SIG-M5 treated with dmso at 0.1 percent for 504 hours (cell line): ENCODE results near the gene RAP1GAP2.

ENCODE experiments used
- DNase-seq: peaks from one replicate; lab custom pipeline; 2025; ENCODE audit not compliant: unreplicated experiment; lab: John Stamatoyannopoulos, UW

The RAP1GAP2 gene

DNA sequence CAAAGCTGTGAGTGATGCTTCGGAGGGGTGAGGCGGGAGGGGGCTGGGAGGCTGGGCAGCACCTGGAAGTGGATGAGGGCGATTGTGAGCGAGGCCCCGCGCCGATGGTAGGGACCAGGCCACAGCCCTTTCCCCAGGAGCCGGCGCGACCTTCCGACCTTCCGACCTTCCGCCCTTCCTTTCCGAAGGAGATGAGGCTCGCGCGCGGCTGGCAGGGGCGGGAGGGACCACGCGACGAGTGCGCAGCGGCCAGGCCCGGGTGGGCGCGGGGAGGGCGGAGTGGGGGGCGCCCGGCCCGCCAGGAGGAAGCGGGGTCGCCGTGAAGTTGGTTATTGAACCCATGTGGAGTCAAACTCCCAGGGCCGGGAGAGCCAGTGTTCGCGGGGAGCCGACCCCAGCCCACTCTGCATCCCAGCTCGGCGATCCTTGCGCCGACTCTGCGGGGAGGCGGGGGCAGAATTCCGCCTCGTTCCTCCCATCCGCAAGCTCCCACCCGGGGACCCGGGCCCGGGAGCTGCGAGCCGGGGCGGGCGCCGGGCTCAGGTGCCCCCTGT lies 56.6 kb downstream of the RAP1GAP2 start:
- no peak for DNase-seq

DNA sequence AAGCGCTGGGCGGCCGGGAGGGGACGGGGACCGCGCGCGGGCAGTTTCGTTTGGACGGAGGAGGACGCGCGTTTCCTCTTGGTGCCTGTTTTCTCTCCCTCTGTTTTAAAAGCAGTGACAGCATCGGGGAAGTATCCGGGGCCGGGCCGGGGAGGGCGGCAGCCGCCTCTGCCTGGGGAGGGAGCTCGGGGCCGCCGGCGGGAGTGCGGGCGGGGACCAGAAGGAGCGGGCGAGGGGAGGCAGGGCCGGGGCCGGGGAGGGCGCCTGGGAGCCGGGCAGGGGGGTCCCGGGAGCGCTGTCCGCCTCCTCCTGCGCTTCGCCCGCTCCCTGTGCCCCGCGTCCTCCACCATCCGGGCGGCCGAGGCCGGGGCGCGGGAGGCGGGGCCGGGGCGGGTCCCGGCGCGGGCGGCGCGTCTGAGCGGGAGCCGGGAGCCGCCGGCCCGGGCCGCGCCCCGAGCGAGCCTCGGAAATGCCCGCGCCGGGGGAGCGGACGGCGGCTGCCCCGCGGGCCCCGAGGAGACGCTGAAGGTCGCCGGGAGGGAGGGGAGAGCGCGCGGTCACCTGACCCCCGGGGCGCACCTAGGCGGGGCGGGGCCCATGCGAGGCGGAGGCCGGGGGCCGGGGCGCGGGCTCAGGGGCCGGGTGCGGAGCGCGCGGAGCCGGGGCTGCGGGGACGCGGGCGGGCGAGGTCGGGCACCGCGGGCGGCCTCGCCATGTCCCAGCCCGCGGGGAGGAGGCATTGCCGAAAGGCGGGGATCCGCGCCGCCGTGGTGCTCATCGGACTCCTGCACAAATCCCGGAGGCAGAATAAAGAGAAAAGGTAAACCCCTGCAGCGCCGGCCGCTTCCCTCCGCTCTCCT lies 57.3 kb downstream of the RAP1GAP2 start:
- DNase-seq: no peak

DNA sequence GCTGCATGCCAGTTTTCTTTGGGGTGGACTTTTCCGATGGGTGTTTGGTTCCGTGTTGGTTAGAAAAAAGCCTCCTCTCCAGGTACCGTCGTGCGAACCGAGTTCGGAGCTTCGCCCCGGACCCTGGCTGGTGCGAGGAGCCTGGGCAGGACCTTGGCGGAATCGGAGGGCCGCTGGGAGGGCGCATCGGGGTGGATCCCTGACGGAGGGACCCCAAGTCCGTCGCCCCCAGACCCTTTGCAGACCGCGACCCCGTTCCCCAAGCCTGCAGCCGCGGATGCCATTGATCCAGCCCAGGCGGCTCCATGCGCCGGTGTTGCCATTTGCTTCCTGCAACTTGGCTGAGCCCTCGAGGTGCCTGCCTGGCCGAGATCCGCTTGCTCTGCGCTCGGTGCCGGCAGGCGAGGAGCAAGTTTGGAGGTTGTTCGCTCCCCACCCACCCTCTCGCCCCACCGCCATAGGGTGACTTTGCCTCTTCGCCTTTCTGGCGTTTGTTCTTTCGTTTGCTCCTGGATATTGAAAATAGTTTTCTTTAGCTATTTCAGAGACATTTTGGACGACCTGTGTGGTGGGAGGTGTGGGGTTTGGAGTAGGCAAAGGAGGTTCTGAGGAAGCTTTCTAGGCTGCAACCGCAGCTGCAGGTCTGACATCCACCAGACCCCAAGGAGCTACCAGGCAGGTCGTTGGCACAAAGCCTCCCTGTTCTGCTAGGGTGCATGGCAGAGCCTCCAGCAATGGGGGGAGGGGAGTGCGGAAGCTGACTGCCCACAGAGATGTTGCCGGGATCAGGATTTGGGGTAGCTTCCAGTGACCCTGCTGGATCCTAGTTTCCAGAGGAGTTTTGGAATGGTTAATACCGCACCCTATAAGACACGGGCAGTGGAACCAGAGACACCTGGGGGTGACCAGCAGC lies 58.2 kb downstream of the RAP1GAP2 start:
- DNase-seq: no peak

DNA sequence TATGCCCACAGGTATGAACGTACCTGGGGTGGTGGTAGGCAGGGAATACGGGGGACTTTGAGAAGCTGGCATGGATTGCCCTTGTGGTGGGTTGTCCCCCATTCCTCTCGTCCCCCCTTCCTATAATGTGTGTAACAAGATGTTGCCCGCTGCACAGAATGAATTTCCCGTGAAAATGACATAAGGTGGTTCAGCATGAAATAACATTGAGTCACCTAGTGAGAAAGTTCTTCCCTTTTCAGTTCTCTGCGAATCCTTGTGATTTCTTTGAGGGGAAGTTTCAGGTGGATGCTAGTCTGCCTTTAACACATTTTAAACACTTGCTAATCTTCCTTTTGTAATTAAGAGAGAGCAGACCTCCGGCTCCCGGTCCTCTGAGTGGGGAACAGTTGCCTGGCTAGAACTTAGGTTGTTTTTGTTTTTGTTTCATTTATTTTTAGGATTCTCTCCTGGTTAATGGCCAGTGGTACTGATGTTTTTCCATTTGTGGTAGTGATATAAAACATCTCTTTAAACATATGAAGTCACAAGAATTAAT lies 58.9 kb downstream of the RAP1GAP2 start:
- DNase-seq: no peak

DNA sequence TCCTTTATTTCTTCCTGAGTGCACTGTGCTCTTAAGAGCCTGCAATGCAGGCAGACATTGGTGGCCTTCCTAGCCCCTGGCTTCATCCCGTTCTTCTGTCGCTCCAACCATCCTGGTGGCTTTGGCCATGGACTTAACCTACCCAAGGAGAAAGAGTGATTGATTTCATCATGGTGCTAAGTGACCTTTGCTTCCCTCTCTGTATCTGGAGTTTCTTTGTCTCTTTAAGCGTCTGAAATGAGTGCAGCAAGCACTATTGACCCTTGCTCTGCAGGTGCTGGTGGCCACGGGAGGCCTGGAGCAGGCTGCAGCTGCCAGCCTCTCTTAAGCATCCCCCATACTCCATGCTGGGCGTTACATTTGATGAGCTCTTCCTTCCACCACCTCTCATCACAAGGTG lies 60.5 kb downstream of the RAP1GAP2 start:
- no peak for DNase-seq

DNA sequence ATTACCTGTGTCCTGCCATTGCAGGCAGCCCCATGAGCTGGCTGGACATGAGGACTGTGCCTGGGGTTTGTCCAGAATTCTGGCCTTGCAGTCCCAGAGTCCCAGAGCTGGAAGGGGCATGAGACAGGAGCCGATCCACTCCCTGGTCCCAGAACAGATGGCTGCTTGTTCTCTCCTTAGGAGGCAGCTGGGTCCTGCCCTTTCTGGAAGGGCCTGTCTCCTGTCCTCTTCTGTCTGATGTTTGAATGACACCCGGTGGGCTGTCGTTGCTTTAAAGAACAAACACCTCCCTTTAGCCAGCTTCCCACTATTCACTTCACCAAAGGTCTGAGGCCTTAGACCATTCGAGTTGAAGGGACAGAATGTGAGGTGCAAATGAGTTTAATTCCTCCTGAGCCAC lies 63.8 kb downstream of the RAP1GAP2 start:
- no peak for DNase-seq

DNA sequence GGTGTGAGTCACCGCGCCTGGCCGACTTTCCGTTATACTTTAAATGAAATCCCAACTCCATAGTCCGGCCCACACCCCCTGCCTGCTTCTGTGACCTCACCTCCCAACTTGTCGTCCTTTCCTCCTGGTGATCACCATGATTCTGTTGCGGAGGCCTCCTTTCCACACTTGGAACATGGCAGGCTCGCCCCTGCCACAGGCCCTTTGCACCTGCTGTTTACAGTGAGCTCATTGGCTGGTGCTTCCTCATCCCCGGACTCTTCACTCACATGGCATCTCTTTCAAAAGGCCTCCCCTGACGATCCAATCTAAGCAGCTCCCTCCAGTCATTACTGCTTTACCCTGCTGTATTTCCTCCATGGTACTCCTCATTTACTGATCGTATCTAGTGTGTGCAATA lies 64.6 kb downstream of the RAP1GAP2 start:
- no peak for DNase-seq

DNA sequence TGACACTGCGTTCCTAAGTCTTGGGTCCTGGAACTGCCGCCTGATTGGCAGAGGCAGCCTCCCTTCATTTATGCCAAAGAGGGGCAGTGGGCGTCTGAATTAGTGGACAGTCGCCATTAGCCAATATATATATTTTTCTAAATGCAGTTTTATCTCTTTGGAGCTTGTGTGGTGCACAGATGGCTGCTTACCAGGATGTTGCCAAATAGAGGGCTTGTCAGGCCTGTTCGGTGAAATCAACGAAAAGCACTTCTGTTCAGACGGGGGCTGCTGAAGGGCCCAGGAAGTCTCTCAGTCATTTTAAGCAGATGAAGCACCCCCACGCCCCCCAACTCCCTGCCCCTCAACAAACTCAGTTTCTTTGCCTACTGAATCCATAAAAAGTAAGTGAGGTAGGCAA lies 66.0 kb downstream of the RAP1GAP2 start:
- no peak for DNase-seq

DNA sequence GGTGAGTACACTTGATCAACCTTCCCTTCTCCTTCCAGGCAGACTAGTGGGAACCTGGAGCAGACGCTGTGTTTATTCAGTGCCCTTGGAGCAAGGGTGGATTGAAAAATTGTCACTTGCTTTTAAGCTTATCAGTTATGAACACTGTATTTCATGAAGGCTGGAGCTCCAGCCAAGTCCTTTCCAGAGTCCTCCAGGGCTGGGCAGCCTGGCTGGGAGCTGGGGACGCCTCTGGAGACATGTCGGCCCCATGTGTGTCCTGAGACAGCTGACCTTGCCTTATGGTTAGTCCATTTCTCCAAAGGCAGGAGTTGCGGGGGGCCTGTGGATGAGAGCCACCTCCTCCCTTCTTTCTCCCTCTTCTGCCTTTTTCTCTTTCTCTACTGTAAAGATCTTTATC lies 67.0 kb downstream of the RAP1GAP2 start:
- DNase-seq: no peak

DNA sequence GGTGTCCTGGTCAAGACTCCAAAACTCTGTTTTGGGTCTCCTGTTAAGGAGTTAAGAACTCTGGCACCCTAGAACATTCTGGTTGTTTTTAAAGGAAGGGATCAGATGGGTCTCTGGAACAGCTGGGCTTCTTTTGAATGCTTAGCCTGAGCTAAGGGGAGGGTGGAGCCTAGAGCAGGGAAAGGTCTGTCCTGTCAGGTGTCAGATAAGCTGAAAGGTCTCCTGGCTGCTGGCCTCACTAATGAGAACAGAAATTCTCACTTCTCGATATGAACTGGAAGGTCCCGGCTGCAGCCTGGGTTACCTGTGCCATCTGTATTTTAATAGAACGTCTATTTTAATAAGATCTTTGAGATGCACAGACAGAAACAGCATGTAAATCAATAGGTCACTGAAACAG lies 69.0 kb downstream of the RAP1GAP2 start:
- DNase-seq: no peak

DNA sequence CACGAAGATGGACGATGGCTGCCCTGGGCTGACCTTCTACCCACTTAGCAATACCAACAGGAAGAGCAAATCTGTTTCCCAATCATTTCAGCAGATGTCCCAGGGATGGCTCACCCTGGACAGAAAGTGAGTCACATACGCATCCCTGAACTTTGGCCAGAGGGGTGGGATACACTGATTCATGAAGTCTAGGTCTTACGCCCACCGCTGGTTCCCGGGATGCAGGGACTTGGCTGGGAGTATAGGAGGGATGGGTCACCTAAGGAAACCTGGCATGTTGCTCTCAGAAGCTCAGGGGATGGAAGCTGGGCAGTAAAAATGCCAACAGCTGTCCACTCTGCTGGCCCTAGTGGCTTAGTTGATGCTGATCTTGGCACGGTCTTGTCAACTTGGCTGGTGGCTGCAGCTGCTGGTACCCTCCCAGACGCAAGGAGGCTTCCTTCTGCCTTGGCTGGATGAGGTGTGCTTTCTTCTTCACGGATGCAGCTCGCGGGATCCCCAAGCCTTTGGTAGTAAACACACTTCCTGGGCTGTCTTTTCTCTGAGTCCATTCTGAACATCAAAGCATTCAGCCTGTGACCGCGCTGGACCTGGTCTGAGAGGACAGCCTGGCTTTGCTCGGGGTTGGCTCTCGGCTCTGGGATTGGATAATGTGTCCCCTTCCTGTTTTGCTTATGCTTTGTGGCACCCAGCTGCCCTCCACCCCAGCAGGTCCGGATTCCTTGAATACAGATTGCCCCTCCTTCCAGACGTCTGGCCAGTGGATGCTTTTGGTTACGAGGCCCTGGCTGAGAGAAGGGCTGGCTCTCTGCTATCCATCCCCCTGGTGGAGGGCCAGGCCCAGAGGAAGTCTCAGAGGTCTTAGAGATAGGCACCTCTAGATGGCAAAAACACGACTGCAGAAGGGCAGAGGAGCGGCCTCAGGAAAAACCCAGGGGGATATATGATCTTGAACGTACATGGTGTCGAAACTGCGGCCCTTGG lies 71.5 kb downstream of the RAP1GAP2 start:
- DNase-seq: no peak

DNA sequence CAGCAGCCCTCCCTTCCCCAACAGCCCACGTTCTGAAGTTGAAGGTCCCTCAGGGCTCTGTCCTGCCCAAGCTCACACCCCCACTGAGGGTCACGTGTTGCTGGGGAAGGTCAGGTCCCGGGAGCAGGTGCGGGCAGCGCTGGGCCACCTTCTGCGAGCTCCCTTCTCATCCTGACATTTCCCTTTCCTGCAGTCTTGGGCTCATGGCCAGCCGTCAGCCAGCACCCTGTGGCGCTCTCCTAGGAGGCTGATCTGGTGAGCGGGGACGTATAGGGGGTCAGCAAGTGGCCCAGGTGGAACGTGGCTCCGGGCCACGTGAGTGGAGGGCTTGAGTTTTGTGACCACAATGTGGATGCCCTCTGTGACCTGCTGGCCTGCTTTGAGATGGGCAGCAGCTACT lies 73.4 kb downstream of the RAP1GAP2 start:
- no peak for DNase-seq

DNA sequence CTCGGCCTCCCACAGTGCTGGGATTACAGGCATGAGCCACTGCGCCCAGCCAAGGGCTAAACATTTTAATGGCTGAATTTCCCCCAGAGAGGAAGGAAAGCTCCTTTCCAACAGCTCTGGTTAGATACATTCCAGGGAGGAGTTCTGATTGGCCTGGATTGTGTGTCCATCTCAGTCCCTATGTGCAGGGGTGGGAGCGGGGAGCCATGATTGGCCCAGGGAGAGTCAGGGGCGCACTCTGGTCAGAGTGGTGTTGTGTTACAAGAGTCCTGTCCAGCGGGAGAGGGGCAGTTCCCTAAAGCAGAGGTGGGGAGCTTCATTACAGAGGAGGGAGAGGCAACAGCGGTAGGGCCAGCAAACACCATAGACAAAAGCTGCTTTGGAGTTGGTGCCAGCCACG lies 75.0 kb downstream of the RAP1GAP2 start:
- DNase-seq: no peak

DNA sequence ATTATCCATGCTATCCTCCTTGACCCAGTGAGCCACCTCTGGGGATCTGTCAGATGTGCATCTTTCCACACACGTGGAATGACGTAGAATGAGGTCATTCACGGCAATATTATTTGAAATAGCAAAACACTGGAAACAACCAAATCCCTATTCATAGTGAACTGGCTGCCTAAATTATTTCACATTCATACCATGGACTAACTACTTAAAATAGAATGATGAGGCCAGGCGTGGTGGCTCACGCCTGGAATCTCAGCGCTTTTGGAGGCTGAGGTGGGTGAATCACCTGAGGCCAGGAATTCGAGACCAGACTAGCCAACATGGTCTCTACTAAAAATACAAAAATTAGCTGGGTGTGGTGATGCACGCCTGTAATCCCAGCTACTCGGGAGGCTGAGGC lies 75.5 kb downstream of the RAP1GAP2 start:
- DNase-seq: no peak

DNA sequence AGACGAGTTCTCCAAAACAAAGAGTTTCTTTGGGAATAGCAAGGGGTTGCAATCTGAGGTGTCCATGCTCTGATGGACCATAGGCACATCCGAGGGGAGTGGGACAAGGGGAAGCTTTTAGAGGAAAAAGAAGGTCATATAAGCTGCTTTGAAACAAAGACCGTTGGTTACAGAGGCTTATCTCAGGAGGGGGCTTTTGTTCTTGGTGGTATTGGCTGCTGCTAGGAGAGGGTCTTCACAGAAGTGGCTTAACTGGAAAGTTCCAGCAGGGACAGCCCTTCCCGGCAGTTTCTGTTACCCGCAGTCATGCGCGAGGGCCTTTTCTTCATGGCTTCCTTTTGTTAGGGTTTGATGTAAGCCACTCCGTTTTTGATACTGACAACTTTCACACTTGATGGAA lies 76.0 kb downstream of the RAP1GAP2 start:
- no peak for DNase-seq

DNA sequence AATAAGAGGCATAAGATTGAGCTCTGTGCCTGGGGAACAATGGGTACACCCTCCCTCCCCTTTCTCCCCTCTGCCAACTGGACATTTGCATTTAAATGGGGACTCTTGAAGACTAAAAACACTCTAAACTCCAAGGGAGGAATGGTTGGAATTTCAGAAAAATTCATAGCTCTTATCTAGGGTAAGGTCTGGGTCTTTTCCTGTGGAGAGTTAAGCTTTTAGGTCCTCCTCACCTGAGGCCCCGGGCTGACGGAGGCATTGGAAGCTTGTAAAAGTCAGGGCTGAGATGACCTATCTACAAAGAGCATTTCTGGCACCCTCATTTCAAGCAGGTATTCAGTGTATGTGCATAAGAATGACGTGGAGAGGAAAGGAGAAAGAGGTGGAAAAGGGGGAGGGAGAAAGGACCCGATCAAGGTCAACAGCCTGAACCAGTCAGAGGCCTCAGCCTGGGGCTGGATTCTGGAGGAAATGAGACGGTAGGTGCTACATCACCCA lies 78.0 kb downstream of the RAP1GAP2 start:
- DNase-seq: no peak

DNA sequence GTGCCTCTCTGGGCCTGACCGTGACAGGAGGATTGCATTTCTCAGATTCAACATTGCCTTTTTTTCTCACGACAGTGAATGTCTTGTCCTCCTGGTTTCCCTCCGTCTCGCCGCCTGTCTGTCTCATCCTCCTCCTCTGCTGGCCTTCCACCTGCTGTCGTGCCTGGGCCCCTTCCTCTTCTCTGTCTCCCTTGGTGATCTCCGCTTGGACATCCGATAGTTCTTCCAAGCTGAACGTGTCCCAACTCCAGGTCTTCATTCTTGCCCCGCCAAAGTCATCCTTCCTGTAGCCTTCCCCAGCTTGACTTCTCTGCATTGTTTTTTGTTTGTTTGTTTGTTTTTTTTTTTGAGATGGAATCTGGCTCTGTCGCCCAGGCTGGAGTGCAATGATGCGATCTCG lies 79.4 kb downstream of the RAP1GAP2 start:
- no peak for DNase-seq

DNA sequence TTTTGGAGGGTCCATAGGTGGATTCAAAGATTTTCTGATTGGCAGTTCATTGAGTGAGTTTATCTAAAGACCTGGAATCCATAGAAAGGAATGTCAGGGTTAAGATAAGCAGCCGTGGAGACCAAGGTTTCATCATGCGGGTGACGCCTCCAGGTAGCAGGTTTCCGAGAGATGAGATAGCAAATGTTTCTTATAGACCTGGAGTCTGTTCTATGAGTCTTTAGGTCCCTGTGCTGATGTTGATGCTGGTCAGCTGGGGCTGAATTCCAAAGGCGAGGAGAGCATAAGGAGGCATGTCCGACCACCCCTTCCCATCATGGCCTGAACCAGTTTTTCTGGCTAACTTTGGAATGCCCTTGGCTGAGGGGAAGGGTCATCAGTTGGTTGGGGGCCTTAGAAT lies 80.2 kb downstream of the RAP1GAP2 start:
- no peak for DNase-seq

DNA sequence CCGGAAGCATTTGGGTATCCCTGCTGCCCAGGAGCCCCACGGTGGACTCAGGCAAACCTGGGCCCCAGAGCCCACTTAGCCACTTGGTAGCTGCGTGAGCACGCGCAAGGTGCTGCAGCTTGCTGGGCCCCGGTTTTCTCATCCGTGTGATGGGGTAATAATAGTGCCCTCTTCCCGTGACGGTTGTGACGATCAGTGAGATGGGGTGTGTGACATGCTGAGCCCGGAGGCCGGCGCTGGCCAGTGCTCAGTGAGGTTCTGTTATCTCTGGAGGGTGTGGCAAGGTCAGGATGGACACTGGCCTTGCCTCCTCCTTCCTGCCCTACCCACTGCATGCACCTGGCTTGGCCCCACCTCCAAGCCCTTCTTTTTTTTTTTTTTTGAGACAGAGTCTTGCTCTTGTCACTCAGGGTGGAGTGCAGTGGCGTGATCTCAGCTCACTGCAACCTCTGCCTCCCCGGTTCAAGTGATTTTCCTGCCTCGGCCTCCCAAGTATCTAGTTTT lies 82.6 kb downstream of the RAP1GAP2 start:
- DNase-seq: no peak

DNA sequence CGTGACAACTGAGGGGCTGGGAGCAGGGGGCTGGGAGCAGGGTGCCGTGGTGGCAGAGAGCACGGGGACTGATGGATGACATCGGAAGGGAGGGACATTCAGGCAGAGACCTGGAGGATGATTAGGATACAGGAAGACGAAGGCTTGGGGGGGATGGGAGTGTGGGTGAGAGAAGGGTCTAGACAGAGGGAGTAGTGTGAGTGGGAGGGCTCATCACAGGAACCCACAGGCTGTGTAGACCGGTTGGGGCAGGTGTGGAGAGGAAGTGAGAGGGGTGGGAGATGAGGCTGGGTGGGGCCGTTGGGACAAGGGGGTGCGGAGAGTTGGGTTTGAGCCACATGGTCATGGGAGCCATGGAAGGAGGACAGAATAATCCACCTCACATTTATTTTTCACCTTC lies 83.8 kb downstream of the RAP1GAP2 start:
- no peak for DNase-seq
